ENCODE data around the gene ISM1. TPM values are rescaled to one million over a fixed set of nuclear protein-coding genes. Genes with fewer than 3 reads are reported as not detected.

Gene ISM1
- total RNA-seq, 2 experiments from 2014 or later: 0.87 to 1.1 TPM

DNA sequence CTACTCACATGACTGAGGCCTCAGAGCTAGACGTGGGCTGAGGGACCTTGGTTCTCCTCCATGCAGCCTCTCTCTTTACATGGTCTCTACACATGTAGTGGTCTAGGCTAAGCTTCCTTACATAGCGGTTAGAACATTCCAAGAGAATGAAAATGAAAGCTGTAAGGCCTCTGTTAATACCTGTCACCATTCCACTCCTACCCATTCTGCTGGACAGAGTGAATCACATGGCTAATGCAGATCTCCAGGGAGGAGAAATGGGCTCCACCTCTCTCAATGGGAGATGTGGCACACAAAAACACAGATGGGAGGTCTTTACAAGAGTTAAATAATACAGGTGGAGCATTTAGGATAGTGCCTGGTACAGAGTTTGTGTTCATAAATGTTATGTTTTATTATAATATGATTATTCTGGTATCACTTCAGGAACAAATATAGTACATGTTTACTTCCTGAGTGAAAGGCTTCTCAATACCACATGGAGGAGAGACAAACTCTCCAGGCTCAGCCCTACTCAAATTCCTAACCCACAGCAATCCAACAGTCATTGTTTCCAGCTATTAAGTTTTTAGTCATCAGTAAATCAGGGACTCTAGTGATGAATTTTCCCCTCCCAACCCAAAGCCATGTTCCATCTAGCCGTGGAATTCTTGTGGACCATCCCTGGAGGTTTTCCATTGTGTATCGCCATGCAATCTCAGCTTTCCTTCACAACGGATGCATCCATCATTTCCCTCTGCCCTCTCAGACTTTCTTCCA, 57.9 kb downstream of the ISM1 start:
- no peak overlapping the region for H3K4me3 ChIP-seq (ENCODE audit: low read length)
- Mint-ChIP-seq H3K4me3 (no peak overlapping the region), H3K36me3 (ENCODE audit: low read depth) (no peaks in the 10 kb centered on the region), H3K4me1 (ENCODE audit: low read depth) (no peaks in the 10 kb centered on the region), H3K27me3 (no peaks in the 10 kb centered on the region), H3K9me3 (no peaks in the 10 kb centered on the region), H3K27ac (no peak overlapping the region)
- H3K27me3 ChIP-seq (ENCODE audit: control insufficient read depth in 1 of 2, insufficient read depth in 2 of 2, low read length in 2 of 2): no peaks in the 10 kb centered on the region
- ChIA-PET CTCF (no interaction called here), POLR2A (interaction anchor here (1.1 kb wide), 1 partner anchor 57 kb away, joined by 3 read pairs; no protein-coding TSS in a partner anchor)
- intact Hi-C loops (cut with DNase I, micrococcal nuclease): no loop called here
- H3K27ac ChIP-seq (ENCODE audit: low read depth in 1 of 2, low read length in 2 of 2): no peak overlapping the region
- DNase-seq: no peak
- no peaks in the 10 kb centered on the region for H3K36me3 ChIP-seq (ENCODE audit: insufficient read depth, low read length)
- no peak for ATAC-seq (ENCODE audit: poor library complexity)
- peaks cover 0 to 9% of the 10 kb centered on the region in 2 experiments for H3K9me3 ChIP-seq (ENCODE audit: control insufficient read depth in 1 of 2, insufficient read depth in 1 of 2, low read length in 2 of 2)
- TF ChIP-seq, protein P1, sequence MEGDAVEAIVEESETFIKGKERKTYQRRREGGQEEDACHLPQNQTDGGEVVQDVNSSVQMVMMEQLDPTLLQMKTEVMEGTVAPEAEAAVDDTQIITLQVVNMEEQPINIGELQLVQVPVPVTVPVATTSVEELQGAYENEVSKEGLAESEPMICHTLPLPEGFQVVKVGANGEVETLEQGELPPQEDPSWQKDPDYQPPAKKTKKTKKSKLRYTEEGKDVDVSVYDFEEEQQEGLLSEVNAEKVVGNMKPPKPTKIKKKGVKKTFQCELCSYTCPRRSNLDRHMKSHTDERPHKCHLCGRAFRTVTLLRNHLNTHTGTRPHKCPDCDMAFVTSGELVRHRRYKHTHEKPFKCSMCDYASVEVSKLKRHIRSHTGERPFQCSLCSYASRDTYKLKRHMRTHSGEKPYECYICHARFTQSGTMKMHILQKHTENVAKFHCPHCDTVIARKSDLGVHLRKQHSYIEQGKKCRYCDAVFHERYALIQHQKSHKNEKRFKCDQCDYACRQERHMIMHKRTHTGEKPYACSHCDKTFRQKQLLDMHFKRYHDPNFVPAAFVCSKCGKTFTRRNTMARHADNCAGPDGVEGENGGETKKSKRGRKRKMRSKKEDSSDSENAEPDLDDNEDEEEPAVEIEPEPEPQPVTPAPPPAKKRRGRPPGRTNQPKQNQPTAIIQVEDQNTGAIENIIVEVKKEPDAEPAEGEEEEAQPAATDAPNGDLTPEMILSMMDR (IDR thresholded peaks at IDR 0.05): no peak
- H3K4me1 ChIP-seq (ENCODE audit: insufficient read depth, low read length): no peaks in the 10 kb centered on the region

DNA sequence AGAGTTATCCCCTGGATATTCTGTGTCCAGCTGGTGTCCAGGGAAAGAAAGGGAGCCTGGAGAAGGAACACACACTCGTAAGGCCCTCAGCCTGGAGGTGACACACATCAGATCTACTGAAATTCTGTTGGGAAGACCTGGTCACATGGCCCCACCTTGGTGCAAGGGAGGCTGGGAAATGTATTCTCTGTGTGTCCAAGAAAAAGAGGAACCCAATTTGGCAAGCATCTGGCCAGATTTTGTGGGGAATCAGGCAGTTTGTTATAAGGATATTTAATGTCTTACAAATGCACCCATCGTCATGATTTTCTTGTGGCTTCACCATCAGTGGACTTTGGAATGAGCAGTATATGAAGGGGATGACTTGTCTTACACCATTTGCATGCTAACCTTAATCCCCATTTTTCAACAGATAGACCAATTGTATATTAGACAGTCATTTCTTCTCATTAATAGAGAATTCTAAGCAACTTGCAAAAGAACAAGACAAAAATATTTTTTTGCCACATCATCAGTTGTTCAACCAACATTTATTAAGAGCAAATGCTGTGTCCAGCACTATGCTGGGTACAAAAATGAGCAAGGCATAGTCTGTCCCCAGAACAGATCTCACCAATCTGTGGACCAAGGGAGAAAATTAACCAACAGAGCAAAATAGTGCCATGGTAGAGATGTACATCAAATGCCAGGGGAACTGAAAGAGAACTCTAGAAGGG, 59.7 kb downstream of the ISM1 start:
- Histone ChIP-seq H3K4me3 (ENCODE audit: low read length) (no peak overlapping the region), H3K27ac (ENCODE audit: low read depth in 1 of 2, low read length in 2 of 2) (no peak overlapping the region), H3K9me3 (ENCODE audit: control insufficient read depth in 1 of 2, insufficient read depth in 1 of 2, low read length in 2 of 2) (peaks cover 0 to 5% of the 10 kb centered on the region in 2 experiments), H3K27me3 (ENCODE audit: control insufficient read depth in 1 of 2, insufficient read depth in 2 of 2, low read length in 2 of 2) (no peaks in the 10 kb centered on the region), H3K4me1 (ENCODE audit: insufficient read depth, low read length) (no peaks in the 10 kb centered on the region), H3K36me3 (ENCODE audit: insufficient read depth, low read length) (no peaks in the 10 kb centered on the region)
- no peak for DNase-seq
- Mint-ChIP-seq H3K4me1 (ENCODE audit: low read depth) (no peaks in the 10 kb centered on the region), H3K27me3 (no peaks in the 10 kb centered on the region), H3K4me3 (no peak overlapping the region), H3K9me3 (no peaks in the 10 kb centered on the region), H3K36me3 (ENCODE audit: low read depth) (no peaks in the 10 kb centered on the region), H3K27ac (no peak overlapping the region)
- ATAC-seq (ENCODE audit: poor library complexity): no peak
- CTCF ChIA-PET: no interaction called here
- intact Hi-C loops (cut with DNase I, micrococcal nuclease): no loop called here
- TF ChIP-seq, protein P1 (IDR thresholded peaks at IDR 0.05): no peak
- POLR2A ChIA-PET: no interaction called here

DNA sequence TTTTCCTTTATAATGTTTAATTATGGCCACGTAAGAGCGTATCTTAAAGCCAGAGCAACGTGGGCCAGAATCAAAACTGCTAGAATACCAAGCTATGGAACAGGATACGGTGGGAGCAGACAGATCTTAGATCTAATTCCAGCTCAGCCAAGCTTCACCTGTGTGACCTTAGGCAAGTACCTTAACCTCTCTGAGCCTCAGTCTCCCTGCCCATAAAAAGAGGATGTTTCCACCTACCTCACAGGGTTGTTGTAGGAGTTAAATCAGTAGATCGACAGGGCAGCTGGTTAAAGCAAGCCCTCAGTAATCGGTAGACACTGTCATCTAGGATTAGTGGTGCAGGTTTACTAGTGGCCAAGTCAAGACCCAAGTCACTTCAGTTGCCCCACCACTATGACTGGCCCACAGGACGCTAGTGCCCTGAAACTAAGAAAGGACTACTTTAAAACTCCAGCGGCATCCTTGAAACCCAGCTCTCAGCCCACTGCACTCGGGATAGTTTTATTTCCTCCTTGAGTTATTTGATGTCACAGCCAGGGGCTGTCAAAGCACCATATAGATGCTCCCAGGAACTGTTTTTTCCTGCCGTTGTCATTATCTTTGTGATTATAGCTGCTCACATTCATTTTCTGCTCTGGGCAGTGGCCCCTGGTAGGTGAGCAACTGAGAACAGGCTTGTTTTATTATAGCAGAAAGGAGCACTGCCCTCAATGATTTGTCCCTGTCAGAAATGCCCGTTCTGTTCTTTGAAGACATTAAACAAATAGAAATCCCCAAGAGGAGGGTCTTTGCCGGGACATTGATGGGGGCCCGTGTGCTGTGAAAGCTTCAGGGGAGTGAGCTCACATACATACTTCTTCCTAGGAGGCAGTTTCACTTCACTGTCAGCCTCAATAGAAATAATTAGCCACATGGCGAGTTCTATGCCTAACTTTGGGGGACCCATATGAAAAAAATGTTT, 63.1 kb downstream of the ISM1 start:
- Histone ChIP-seq H3K9me3 (ENCODE audit: control insufficient read depth in 1 of 2, insufficient read depth in 1 of 2, low read length in 2 of 2) (peaks cover 0 to 5% of the 10 kb centered on the region in 2 experiments), H3K4me3 (ENCODE audit: low read length) (no peak overlapping the region), H3K27ac (ENCODE audit: low read depth in 1 of 2, low read length in 2 of 2) (no peak overlapping the region), H3K4me1 (ENCODE audit: insufficient read depth, low read length) (no peaks in the 10 kb centered on the region), H3K36me3 (ENCODE audit: insufficient read depth, low read length) (no peaks in the 10 kb centered on the region), H3K27me3 (ENCODE audit: control insufficient read depth in 1 of 2, insufficient read depth in 2 of 2, low read length in 2 of 2) (no peaks in the 10 kb centered on the region)
- ChIA-PET POLR2A (no interaction called here), CTCF (no interaction called here)
- no peaks in the 10 kb centered on the region for H3K4me1 Mint-ChIP-seq (ENCODE audit: low read depth)
- no peak for ATAC-seq (ENCODE audit: poor library complexity)
- no peak overlapping the region for H3K27ac Mint-ChIP-seq
- DNase-seq: no peak
- no peaks in the 10 kb centered on the region for H3K36me3 Mint-ChIP-seq (ENCODE audit: low read depth)
- H3K9me3 Mint-ChIP-seq: no peaks in the 10 kb centered on the region
- H3K4me3 Mint-ChIP-seq: no peak overlapping the region
- H3K27me3 Mint-ChIP-seq: no peaks in the 10 kb centered on the region
- TF ChIP-seq, protein P1 (IDR thresholded peaks at IDR 0.05): no peak
- intact Hi-C loops (cut with DNase I, micrococcal nuclease): no loop called here

Measured in CD4-positive, alpha-beta T cell (primary cell).